ENCODE data around the gene SLC10A7.

SLC10A7 gene

DNA sequence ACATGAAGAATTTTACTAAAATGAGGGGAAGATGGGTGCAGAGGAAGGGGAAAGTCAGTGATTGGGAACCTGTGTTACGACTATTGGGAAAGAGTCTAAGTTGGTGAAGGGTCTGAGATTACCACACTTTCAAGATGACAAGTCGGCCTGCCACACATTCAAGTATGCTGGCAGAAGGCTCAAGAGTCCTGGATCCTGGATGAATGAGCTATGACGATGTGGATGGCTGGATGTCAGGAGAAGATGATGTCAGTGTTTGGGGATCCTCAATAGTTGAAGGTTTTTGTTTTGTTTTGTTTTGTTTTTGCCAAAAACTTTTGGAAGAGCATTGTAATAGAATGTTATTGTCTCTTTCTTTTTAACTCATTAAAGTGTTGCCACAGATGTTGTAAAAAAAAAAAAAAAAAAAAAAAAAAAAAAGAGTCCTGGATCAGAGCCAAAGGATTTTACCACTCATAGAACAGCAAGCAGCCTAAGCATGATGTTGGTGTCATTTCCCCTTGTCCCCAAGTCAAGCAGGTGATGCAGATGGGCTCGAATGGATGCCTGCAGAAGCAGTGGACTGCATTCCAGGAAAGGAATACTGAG is 186.8 kb downstream of the SLC10A7 start:
- H3K9me2 ChIP-seq (replicated peaks; ENCODE audit: control insufficient read depth, low read length): no peaks in the 10 kb centered on the region
- H3K79me2 ChIP-seq (ENCODE audit: control insufficient read depth, low read length): no peaks in the 10 kb centered on the region
- no peaks in the 10 kb centered on the region for H3K27me3 ChIP-seq (ENCODE audit: control insufficient read depth, low read length)
- no peaks in the 10 kb centered on the region for H3K9me3 ChIP-seq (ENCODE audit: control insufficient read depth, insufficient read depth, low read length)
- H3F3A ChIP-seq (ENCODE audit: control insufficient read depth, insufficient read depth): no peaks in the 10 kb centered on the region
- no peaks in the 10 kb centered on the region for H3K4me1 ChIP-seq (ENCODE audit: control insufficient read depth, low read length)
- TF ChIP-seq CTCF (IDR thresholded peaks at IDR 0.05; ENCODE audit: low read depth, low read length, poor library complexity, severe bottlenecking): no peak
- no peak for TF ChIP-seq EZH2phosphoT487 (IDR thresholded peaks at IDR 0.05; ENCODE audit: borderline replicate concordance, low read length)
- no peak overlapping the region for H3K4me3 ChIP-seq (ENCODE audit: low read length)
- H3K27ac ChIP-seq (ENCODE audit: low read depth, low read length): no peak overlapping the region
- H3K4me2 ChIP-seq (ENCODE audit: low read length): no peak overlapping the region
- no peaks in the 10 kb centered on the region for H3K36me3 ChIP-seq (ENCODE audit: control insufficient read depth, low read length)
- H4K20me1 ChIP-seq (ENCODE audit: control insufficient read depth, insufficient read depth, low read depth, low read length): no peaks in the 10 kb centered on the region

DNA sequence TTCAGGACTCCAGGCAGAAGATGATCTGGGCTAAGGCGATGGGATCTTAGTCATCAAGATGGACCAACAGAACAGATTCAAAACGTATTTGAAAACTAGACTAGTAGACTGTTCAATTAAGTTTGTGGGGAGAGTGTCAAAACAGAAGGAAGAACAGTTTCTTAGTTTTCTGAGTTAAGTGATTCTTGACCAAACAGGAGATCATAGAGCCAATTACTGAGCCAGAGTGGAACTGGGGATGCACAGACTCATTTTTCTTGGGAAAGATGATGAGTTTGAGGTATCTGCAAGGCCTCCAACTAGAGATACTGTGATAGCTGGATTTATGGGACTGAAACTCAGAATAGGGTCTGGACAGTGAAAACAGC is 187.9 kb downstream of the SLC10A7 start:
- H3K27me3 ChIP-seq (ENCODE audit: control insufficient read depth, low read length): no peaks in the 10 kb centered on the region
- H3K36me3 ChIP-seq (ENCODE audit: control insufficient read depth, low read length): no peaks in the 10 kb centered on the region
- no peak for TF ChIP-seq CTCF (IDR thresholded peaks at IDR 0.05; ENCODE audit: low read depth, low read length, poor library complexity, severe bottlenecking)
- TF ChIP-seq EZH2phosphoT487 (IDR thresholded peaks at IDR 0.05; ENCODE audit: borderline replicate concordance, low read length): no peak
- no peaks in the 10 kb centered on the region for H3F3A ChIP-seq (ENCODE audit: control insufficient read depth, insufficient read depth)
- no peaks in the 10 kb centered on the region for H4K20me1 ChIP-seq (ENCODE audit: control insufficient read depth, insufficient read depth, low read depth, low read length)
- no peaks in the 10 kb centered on the region for H3K9me3 ChIP-seq (ENCODE audit: control insufficient read depth, insufficient read depth, low read length)
- H3K9me2 ChIP-seq (replicated peaks; ENCODE audit: control insufficient read depth, low read length): no peaks in the 10 kb centered on the region
- H3K27ac ChIP-seq (ENCODE audit: low read depth, low read length): no peak overlapping the region
- H3K4me2 ChIP-seq (ENCODE audit: low read length): no peak overlapping the region
- no peaks in the 10 kb centered on the region for H3K79me2 ChIP-seq (ENCODE audit: control insufficient read depth, low read length)
- H3K4me3 ChIP-seq (ENCODE audit: low read length): no peak overlapping the region
- no peaks in the 10 kb centered on the region for H3K4me1 ChIP-seq (ENCODE audit: control insufficient read depth, low read length)

GRCh38 chr4:146333187-146333894 is 188.4 kb downstream of the SLC10A7 start:
- Histone ChIP-seq H3K4me2 (ENCODE audit: low read length) (no peak overlapping the region), H3K36me3 (ENCODE audit: control insufficient read depth, low read length) (no peaks in the 10 kb centered on the region), H4K20me1 (ENCODE audit: control insufficient read depth, insufficient read depth, low read depth, low read length) (no peaks in the 10 kb centered on the region), H3K4me3 (ENCODE audit: low read length) (no peak overlapping the region), H3K4me1 (ENCODE audit: control insufficient read depth, low read length) (no peaks in the 10 kb centered on the region), H3K27ac (ENCODE audit: low read depth, low read length) (no peak overlapping the region), H3K9me2 (replicated peaks; ENCODE audit: control insufficient read depth, low read length) (no peaks in the 10 kb centered on the region), H3F3A (ENCODE audit: control insufficient read depth, insufficient read depth) (no peaks in the 10 kb centered on the region), H3K9me3 (ENCODE audit: control insufficient read depth, insufficient read depth, low read length) (no peaks in the 10 kb centered on the region), H3K79me2 (ENCODE audit: control insufficient read depth, low read length) (no peaks in the 10 kb centered on the region), H3K27me3 (ENCODE audit: control insufficient read depth, low read length) (no peaks in the 10 kb centered on the region)
- no peak for TF ChIP-seq EZH2phosphoT487 (IDR thresholded peaks at IDR 0.05; ENCODE audit: borderline replicate concordance, low read length)
- no peak for TF ChIP-seq CTCF (IDR thresholded peaks at IDR 0.05; ENCODE audit: low read depth, low read length, poor library complexity, severe bottlenecking)

Measured in DOHH2 (cell line).